ENCODE data around the gene GPR61.

GRCh38 chr1:109500941-109501381 is 38.7 kb upstream of the GPR61 start:
- no peak for TF ChIP-seq CTCF (IDR thresholded peaks at IDR 0.05)
- TF ChIP-seq POLR2A (IDR thresholded peaks at IDR 0.05) = no peak

Measured in thyroid gland (tissue), 4 donors.